DND-41 (cell line): ENCODE data around the gene RAB20.

Experiments
- ATAC-seq: fragments of 200-7000 bp; cut with Tn5 transposase; 3 replicates; pipeline ENCODE4 v1.9.1; 2021; ENCODE audit warnings: low read depth; ENCODE audit not compliant: insufficient read depth
- DNase-seq: peaks from one replicate; pipeline ENCODE4 v3.0.0-alpha.2; 2020
- H2AFZ ChIP-seq: 2 replicates; pipeline ENCODE4 v1.6.0; 2012; ENCODE audit warnings: low read depth, low read length
- H3K27ac ChIP-seq: 2 replicates; pipeline ENCODE4 v1.5.1; 2012; ENCODE audit warnings: low read length, inconsistent platforms
- H3K27me3 ChIP-seq: fragments of 200-600 bp; sonication (generic); 2 replicates; pipeline ENCODE4 v1.6.0; 2012; ENCODE audit warnings: low read length, mild to moderate bottlenecking, inconsistent platforms; ENCODE audit not compliant: insufficient read depth, poor library complexity
- H3K36me3 ChIP-seq: 2 replicates; pipeline ENCODE4 v1.5.1; 2012; ENCODE audit warnings: low read length, inconsistent platforms; ENCODE audit not compliant: insufficient read depth
- H3K4me1 ChIP-seq: 2 replicates; pipeline ENCODE4 v1.5.1; 2012; ENCODE audit warnings: mild to moderate bottlenecking, low read length; ENCODE audit not compliant: insufficient read depth
- H3K4me2 ChIP-seq: 2 replicates; pipeline ENCODE4 v1.6.0; 2012; ENCODE audit warnings: mild to moderate bottlenecking, moderate library complexity, low read length, inconsistent platforms; ENCODE audit not compliant: insufficient read depth
- H3K4me3 ChIP-seq, 2 experiments: fragments of 200-600 bp in 1 of 2; shearing (Covaris generic) in 1 of 2; 2 replicates each; pipeline ENCODE4 v1.5.1; 2012 to 2016; ENCODE audit warnings: inconsistent platforms in 2 of 2, low read length in 2 of 2, mild to moderate bottlenecking in 2 of 2, low read depth in 1 of 2, moderate library complexity in 1 of 2
- H3K79me2 ChIP-seq: 2 replicates; pipeline ENCODE4 v1.6.0; 2012; ENCODE audit warnings: low read length, inconsistent platforms; ENCODE audit not compliant: insufficient read depth
- H3K9ac ChIP-seq: 2 replicates; pipeline ENCODE4 v1.6.0; 2012; ENCODE audit warnings: low read depth, mild to moderate bottlenecking, inconsistent platforms, low read length, moderate library complexity
- H3K9me3 ChIP-seq: 2 replicates; pipeline ENCODE4 v1.5.1; 2012; ENCODE audit warnings: low read length, moderate library complexity, mild to moderate bottlenecking, inconsistent platforms; ENCODE audit not compliant: insufficient read depth, severe bottlenecking
- H4K20me1 ChIP-seq: 2 replicates; pipeline ENCODE4 v1.6.0; 2012; ENCODE audit warnings: low read length; ENCODE audit not compliant: insufficient read depth
- CTCF ChIP-seq: IDR thresholded peaks from 2 replicates; pipeline ENCODE4 v1.5.1; 2012; ENCODE audit warnings: borderline replicate concordance, low read length, moderate library complexity, mild to moderate bottlenecking; ENCODE audit not compliant: poor library complexity, severe bottlenecking; ENCODE audit errors: extremely low read depth
- EZH2 ChIP-seq: IDR thresholded peaks from 3 replicates; pipeline ENCODE4 v1.6.1; 2012; ENCODE audit warnings: borderline replicate concordance, low read depth, mild to moderate bottlenecking, moderate library complexity, low read length, inconsistent platforms; ENCODE audit not compliant: severe bottlenecking

RAB20 gene

GRCh38 chr13:110559986-110560385 lies 1.5 kb downstream of the RAB20 start:
- Histone ChIP-seq H3K4me3 (no peak overlapping the region), H3K4me2 (peak overlapping the region; percentile 94; the same call in 1 of the 2 replicates), H4K20me1 (peaks cover 9% of the 10 kb centered on the region), H3K27me3 (peaks cover 38% of the 10 kb centered on the region), H3K36me3 (no peaks in the 10 kb centered on the region; the same call in 1 of the 2 replicates), H3K27ac (no peak overlapping the region), H2AFZ (no peak overlapping the region), H3K4me1 (peaks cover 31% of the 10 kb centered on the region), H3K79me2 (no peaks in the 10 kb centered on the region), H3K9me3 (no peaks in the 10 kb centered on the region), H3K9ac (no peak overlapping the region)
- TF ChIP-seq CTCF, result no peak
- TF ChIP-seq EZH2, result no peak
- DNase-seq (no peak), ATAC-seq (no peak)

GRCh38 chr13:110559429-110559943 lies 2.0 kb downstream of the RAB20 start:
- no peak overlapping the region; the same call in 1 of the 2 replicates for H3K4me2 ChIP-seq
- DNase-seq, result no peak
- peaks cover 38% of the 10 kb centered on the region for H3K27me3 ChIP-seq
- H3K79me2 ChIP-seq, result no peaks in the 10 kb centered on the region
- H3K27ac ChIP-seq, result no peak overlapping the region
- H4K20me1 ChIP-seq, result peaks cover 9% of the 10 kb centered on the region
- TF ChIP-seq EZH2 (no peak), CTCF (no peak)
- no peak overlapping the region for H3K4me3 ChIP-seq
- no peaks in the 10 kb centered on the region for H3K9me3 ChIP-seq
- peaks cover 31% of the 10 kb centered on the region for H3K4me1 ChIP-seq
- H3K9ac ChIP-seq, result no peak overlapping the region
- ATAC-seq, result no peak
- no peak overlapping the region for H2AFZ ChIP-seq
- H3K36me3 ChIP-seq, result no peaks in the 10 kb centered on the region; the same call in 1 of the 2 replicates

GRCh38 chr13:110557610-110558305 lies 3.8 kb downstream of the RAB20 start:
- TF ChIP-seq CTCF, result no peak
- TF ChIP-seq EZH2, result no peak
- H4K20me1 ChIP-seq, result peaks cover 8% of the 10 kb centered on the region
- no peak overlapping the region for H3K9ac ChIP-seq
- H3K36me3 ChIP-seq, result no peaks in the 10 kb centered on the region; the same call in 1 of the 2 replicates
- no peak overlapping the region for H3K27ac ChIP-seq
- H3K9me3 ChIP-seq, result no peaks in the 10 kb centered on the region
- no peak overlapping the region for H2AFZ ChIP-seq
- H3K4me2 ChIP-seq, result no peak overlapping the region
- ATAC-seq (no peak), DNase-seq (no peak)
- peaks cover 31% of the 10 kb centered on the region for H3K27me3 ChIP-seq
- H3K4me1 ChIP-seq, result peaks cover 30% of the 10 kb centered on the region
- H3K4me3 ChIP-seq, result no peak overlapping the region
- no peaks in the 10 kb centered on the region for H3K79me2 ChIP-seq
